OCI-LY7 (cell line): ENCODE data around the gene AP1M1. TPM values are rescaled to one million over a fixed set of nuclear protein-coding genes. Genes with fewer than 3 reads are reported as not detected.

Experiments used
- BruUV-seq: library from RNA; stranded (reverse); fragments of 400-500 nt; replicated peaks from 2 replicates; lab custom pipeline; 2021; lab: Mats Ljungman, UMichigan
- CTCF ChIA-PET: fragments of 300-600 bp; sonication (Branson Sonifier 250); formaldehyde crosslinking; loops from one replicate; lab custom pipeline; 2022; ENCODE audit warnings: antibody characterized with exemption; ENCODE audit not compliant: unreplicated experiment; lab: Charles Lee
- POLR2A ChIA-PET: fragments of 300-600 bp; sonication (Branson Sonifier 250); formaldehyde crosslinking; loops from one replicate; lab custom pipeline; 2022; ENCODE audit warnings: antibody characterized with exemption; lab: Charles Lee
- DNase-seq: peaks from one replicate; pipeline ENCODE4 v3.0.0-alpha.2; 2015; ENCODE audit warnings: low spot score
- H2AFZ ChIP-seq: fragments of 200-600 bp; sonication (generic), shearing (Covaris generic); 2 replicates; pipeline ENCODE4 v1.6.1; 2014; ENCODE audit warnings: mild to moderate bottlenecking, antibody characterized with exemption, low read length, moderate library complexity
- H3K27ac ChIP-seq: fragments of 200-600 bp; sonication (generic); 2 replicates; pipeline ENCODE4 v1.5.1; 2014; ENCODE audit warnings: mixed run types, low read depth, mild to moderate bottlenecking, moderate library complexity, low read length, inconsistent platforms; ENCODE audit not compliant: poor library complexity, severe bottlenecking
- H3K36me3 ChIP-seq: fragments of 200-600 bp; sonication (generic); 2 replicates; pipeline ENCODE4 v1.6.1; 2014; ENCODE audit warnings: mild to moderate bottlenecking, antibody characterized with exemption, low read length, moderate library complexity, mixed read lengths; ENCODE audit not compliant: insufficient read depth
- H3K4me1 ChIP-seq: fragments of 200-600 bp; sonication (generic); 2 replicates; pipeline ENCODE4 v1.5.1; 2014; ENCODE audit warnings: mild to moderate bottlenecking, low read length; ENCODE audit not compliant: insufficient read depth, poor library complexity, severe bottlenecking
- H3K4me2 ChIP-seq: fragments of 200-600 bp; sonication (generic); 2 replicates; pipeline ENCODE4 v1.6.1; 2014; ENCODE audit warnings: mild to moderate bottlenecking, low read length
- H3K4me3 ChIP-seq: fragments of 200-600 bp; sonication (generic); 2 replicates; pipeline ENCODE4 v1.5.1; 2014; ENCODE audit warnings: mild to moderate bottlenecking, low read depth, low read length; ENCODE audit not compliant: poor library complexity, severe bottlenecking
- H3K79me2 ChIP-seq: fragments of 200-600 bp; sonication (generic); 2 replicates; pipeline ENCODE4 v1.6.1; 2016; ENCODE audit warnings: low read depth, mild to moderate bottlenecking, low read length, moderate library complexity, mixed read lengths; ENCODE audit not compliant: insufficient read depth
- H3K9me2 ChIP-seq: fragments of 200-600 bp; sonication (generic); 2 replicates; pipeline ENCODE4 v1.6.1; 2016; ENCODE audit warnings: mild to moderate bottlenecking, low read length, mixed read lengths; ENCODE audit not compliant: insufficient read depth
- H3K9me3 ChIP-seq: fragments of 200-600 bp; sonication (generic); 2 replicates; pipeline ENCODE4 v1.6.1; 2014; ENCODE audit warnings: mild to moderate bottlenecking, mixed run types, low read length, mixed read lengths
- H4K20me1 ChIP-seq: fragments of 200-600 bp; sonication (generic); 2 replicates; pipeline ENCODE4 v1.6.1; 2014; ENCODE audit warnings: mild to moderate bottlenecking, antibody characterized with exemption, low read length, moderate library complexity, mixed read lengths; ENCODE audit not compliant: insufficient read depth
- EZH2phosphoT487 ChIP-seq: fragments of 200-600 bp; sonication (generic); IDR thresholded peaks from 2 replicates; pipeline ENCODE4 v1.6.1; 2018; ENCODE audit warnings: low read depth, borderline replicate concordance, mild to moderate bottlenecking, mixed run types, antibody characterized with exemption, low read length, moderate library complexity, mixed read lengths
- intact Hi-C: fragments of 100-400 bp; cut with micrococcal nuclease; formaldehyde crosslinking; loops from one replicate; pipeline ENCODE4 v1.10.0; 2022; ENCODE audit not compliant: unreplicated experiment
- total RNA-seq, 2 experiments: library from RNA; depleted of rRNA in 1 of 2; stranded (reverse); fragments of >200 nt in 1 of 2; shearing (Covaris generic) in 1 of 2; gene quantifications; 2 replicates each; pipeline ENCODE4 v1.2.3, GENCODE V29; 2014 to 2022
- TF ChIP-seq, protein P1 (sequence below): fragments of 200-600 bp; sonication (generic); conservative IDR thresholded peaks from 2 replicates; pipeline ENCODE4 v1.5.1; 2014; ENCODE audit warnings: mild to moderate bottlenecking, antibody characterized with exemption, low read length, moderate library complexity, mixed read lengths

The AP1M1 gene
- total RNA-seq, 2 experiments from 2014 or later: 92.9 to 94.6 TPM

DNA sequence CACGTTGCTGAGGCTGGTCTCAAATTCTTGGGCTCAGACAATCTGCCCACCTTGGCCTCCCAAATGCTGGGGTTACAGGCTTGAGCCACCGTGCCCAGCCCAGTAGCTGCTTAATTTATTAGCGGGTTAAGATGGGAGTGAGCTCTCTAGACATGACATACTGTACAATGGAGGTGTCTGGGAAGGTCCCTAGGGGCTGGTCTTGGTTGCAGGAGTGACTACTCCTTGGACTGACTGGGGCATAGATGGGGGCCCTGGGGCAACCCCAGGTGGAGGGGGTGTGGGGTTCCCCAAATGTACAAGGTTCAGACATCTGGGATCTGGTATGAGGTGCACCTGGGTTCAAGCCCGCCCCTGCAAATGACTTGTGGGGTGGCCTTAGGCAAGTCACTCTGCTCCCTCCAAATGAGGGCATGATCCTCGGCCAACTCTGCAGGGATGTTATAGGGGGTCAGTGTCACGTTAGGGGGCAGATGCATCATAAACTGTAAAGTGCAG lies 37.2 kb upstream of the AP1M1 start:
- peaks cover 30% of the 10 kb centered on the region for H3K36me3 ChIP-seq
- no peak overlapping the region for H3K27ac ChIP-seq
- BruUV-seq: no TSS peak
- intact Hi-C loops: no loop called here
- CTCF ChIA-PET: no interaction called here
- H3K9me3 ChIP-seq: no peaks in the 10 kb centered on the region
- DNase-seq: no peak
- H3K4me2 ChIP-seq: no peak overlapping the region
- H3K79me2 ChIP-seq: no peaks in the 10 kb centered on the region
- POLR2A ChIA-PET: no interaction called here
- no peaks in the 10 kb centered on the region for H4K20me1 ChIP-seq
- H3K4me3 ChIP-seq: no peak overlapping the region
- no peak overlapping the region for H2AFZ ChIP-seq
- no peak for TF ChIP-seq EZH2phosphoT487
- H3K4me1 ChIP-seq: peaks cover 18% of the 10 kb centered on the region
- H3K9me2 ChIP-seq: no peaks in the 10 kb centered on the region

- peaks cover 13% of the 10 kb centered on the region for H3K4me1 ChIP-seq
- no peak overlapping the region for H3K27ac ChIP-seq
- no peak for DNase-seq
- CTCF ChIA-PET: no interaction called here
- no peak overlapping the region for H3K4me2 ChIP-seq
- BruUV-seq: no TSS peak
- H3K9me3 ChIP-seq: no peaks in the 10 kb centered on the region
- no peak overlapping the region for H3K4me3 ChIP-seq
- no peaks in the 10 kb centered on the region for H3K9me2 ChIP-seq
- no peaks in the 10 kb centered on the region for H3K79me2 ChIP-seq
- no peaks in the 10 kb centered on the region for H4K20me1 ChIP-seq
- TF ChIP-seq, protein P1, sequence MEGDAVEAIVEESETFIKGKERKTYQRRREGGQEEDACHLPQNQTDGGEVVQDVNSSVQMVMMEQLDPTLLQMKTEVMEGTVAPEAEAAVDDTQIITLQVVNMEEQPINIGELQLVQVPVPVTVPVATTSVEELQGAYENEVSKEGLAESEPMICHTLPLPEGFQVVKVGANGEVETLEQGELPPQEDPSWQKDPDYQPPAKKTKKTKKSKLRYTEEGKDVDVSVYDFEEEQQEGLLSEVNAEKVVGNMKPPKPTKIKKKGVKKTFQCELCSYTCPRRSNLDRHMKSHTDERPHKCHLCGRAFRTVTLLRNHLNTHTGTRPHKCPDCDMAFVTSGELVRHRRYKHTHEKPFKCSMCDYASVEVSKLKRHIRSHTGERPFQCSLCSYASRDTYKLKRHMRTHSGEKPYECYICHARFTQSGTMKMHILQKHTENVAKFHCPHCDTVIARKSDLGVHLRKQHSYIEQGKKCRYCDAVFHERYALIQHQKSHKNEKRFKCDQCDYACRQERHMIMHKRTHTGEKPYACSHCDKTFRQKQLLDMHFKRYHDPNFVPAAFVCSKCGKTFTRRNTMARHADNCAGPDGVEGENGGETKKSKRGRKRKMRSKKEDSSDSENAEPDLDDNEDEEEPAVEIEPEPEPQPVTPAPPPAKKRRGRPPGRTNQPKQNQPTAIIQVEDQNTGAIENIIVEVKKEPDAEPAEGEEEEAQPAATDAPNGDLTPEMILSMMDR: no peak
- no peak for TF ChIP-seq EZH2phosphoT487
- POLR2A ChIA-PET: no interaction called here
- peaks cover 25% of the 10 kb centered on the region for H3K36me3 ChIP-seq
- intact Hi-C loops: no loop called here
- H2AFZ ChIP-seq: no peak overlapping the region
Observed at GRCh38 chr19:16160943-16161560, 36.7 kb upstream of the AP1M1 start.

DNA sequence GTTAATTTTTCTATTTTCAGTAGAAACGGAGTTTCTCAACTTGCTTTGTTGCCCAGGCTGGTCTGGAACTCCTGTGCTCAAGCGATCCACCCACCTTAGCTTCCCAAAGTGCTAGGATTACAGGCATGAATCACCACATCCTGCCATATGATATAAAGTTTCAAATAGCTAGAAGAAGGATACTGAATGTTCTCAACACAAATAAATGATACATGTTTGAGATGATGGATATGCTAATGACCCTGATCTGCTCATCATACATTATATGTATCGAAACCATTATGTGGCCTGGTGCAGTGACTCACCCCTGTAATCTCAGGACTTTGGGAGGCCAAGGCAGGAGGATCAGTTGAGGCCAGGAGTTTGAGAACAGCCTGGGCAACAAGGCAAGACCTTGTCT lies 35.9 kb upstream of the AP1M1 start:
- DNase-seq: no peak
- no peaks in the 10 kb centered on the region for H3K9me3 ChIP-seq
- TF ChIP-seq EZH2phosphoT487: no peak
- TF ChIP-seq, protein P1: no peak
- no TSS peak for BruUV-seq
- no peak overlapping the region for H3K4me2 ChIP-seq
- H3K9me2 ChIP-seq: no peaks in the 10 kb centered on the region
- no peak overlapping the region for H3K4me3 ChIP-seq
- H3K27ac ChIP-seq: no peak overlapping the region
- H2AFZ ChIP-seq: no peak overlapping the region
- peaks cover 17% of the 10 kb centered on the region for H3K36me3 ChIP-seq
- H3K4me1 ChIP-seq: peaks cover 6% of the 10 kb centered on the region
- ChIA-PET POLR2A (interaction anchor here (1.4 kb wide), 1 partner anchor 10 kb away, joined by 9 read pairs; no protein-coding TSS in a partner anchor), CTCF (no interaction called here)
- intact Hi-C loops: no loop called here
- H4K20me1 ChIP-seq: no peaks in the 10 kb centered on the region
- H3K79me2 ChIP-seq: no peaks in the 10 kb centered on the region
